ENCODE results near the gene HES5.

DNA sequence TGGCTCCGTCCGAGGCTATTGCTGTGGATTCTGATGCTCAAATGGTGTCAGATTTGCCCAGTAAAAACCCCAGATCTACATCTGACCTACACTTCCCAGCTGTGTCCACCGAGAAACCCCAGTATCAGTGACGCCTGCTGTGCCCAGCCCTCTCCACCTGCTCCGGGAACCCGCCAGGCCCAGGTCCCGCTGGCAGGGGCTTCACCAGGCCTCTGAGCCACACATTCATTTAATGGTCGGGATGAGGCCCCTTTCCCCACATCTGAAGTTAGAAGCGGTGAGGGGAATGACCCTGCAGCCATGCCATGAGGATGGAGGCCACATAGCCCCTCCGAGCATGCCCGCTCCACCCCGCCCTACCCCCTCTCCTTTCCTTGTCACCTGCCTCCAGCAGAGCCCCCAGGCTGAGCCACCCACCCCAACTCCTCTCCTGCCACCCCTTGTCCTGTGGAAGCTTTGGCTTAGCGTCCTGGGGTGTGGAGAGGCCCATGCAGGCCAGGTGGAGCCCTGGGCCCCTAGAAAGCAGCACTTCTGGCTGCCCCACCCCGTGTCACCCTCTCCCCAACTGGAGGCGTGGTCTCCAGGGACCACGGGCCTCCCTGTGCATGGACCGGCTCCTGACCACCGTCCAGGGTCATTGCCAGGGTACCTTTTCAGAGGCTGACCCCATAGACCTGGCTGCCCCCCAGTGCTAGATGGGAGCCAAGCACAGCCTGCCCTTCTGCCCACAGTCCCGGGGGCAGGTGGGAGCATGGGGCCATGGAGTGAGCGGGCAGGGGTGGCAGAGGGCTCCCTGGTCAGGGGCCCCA is 34.1 kb upstream of the HES5 start:
- TF ChIP-seq, protein P1, sequence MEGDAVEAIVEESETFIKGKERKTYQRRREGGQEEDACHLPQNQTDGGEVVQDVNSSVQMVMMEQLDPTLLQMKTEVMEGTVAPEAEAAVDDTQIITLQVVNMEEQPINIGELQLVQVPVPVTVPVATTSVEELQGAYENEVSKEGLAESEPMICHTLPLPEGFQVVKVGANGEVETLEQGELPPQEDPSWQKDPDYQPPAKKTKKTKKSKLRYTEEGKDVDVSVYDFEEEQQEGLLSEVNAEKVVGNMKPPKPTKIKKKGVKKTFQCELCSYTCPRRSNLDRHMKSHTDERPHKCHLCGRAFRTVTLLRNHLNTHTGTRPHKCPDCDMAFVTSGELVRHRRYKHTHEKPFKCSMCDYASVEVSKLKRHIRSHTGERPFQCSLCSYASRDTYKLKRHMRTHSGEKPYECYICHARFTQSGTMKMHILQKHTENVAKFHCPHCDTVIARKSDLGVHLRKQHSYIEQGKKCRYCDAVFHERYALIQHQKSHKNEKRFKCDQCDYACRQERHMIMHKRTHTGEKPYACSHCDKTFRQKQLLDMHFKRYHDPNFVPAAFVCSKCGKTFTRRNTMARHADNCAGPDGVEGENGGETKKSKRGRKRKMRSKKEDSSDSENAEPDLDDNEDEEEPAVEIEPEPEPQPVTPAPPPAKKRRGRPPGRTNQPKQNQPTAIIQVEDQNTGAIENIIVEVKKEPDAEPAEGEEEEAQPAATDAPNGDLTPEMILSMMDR (IDR thresholded peaks at IDR 0.05), result no peak
- TF ChIP-seq POLR2A (IDR thresholded peaks at IDR 0.05) (no peak), POLR2AphosphoS5 (IDR thresholded peaks at IDR 0.05) (no peak), EP300 (IDR thresholded peaks at IDR 0.05) (no peak)

All from upper lobe of left lung (tissue), 4 donors.